GM12892 (cell line): Measurements from ENCODE around the gene CLASP2.

Experiments used
- POLR2A ChIP-seq: IDR thresholded peaks from 2 replicates; pipeline ENCODE4 v1.6.1; 2011; ENCODE audit warnings: low read depth, low read length, control low read depth
- TAF1 ChIP-seq: IDR thresholded peaks from 2 replicates; pipeline ENCODE4 v1.6.1; 2011; ENCODE audit warnings: low read depth, mild to moderate bottlenecking, control low read depth, low read length, borderline replicate concordance

- TF ChIP-seq POLR2A (no peak), TAF1 (no peak)
Measured at GRCh38 chr3:33624756-33625155, 93.3 kb downstream of the CLASP2 start.
